ENCODE data around the gene VPS39. TPM values are rescaled to one million over a fixed set of nuclear protein-coding genes. Genes with fewer than 3 reads are reported as not detected.

Gene VPS39
- total and polyA plus RNA-seq, 2 of the 8 experiments (the other 6 are each of a cell fraction or from before 2014, with no cell fraction given): 34.4 to 36.6 TPM

DNA sequence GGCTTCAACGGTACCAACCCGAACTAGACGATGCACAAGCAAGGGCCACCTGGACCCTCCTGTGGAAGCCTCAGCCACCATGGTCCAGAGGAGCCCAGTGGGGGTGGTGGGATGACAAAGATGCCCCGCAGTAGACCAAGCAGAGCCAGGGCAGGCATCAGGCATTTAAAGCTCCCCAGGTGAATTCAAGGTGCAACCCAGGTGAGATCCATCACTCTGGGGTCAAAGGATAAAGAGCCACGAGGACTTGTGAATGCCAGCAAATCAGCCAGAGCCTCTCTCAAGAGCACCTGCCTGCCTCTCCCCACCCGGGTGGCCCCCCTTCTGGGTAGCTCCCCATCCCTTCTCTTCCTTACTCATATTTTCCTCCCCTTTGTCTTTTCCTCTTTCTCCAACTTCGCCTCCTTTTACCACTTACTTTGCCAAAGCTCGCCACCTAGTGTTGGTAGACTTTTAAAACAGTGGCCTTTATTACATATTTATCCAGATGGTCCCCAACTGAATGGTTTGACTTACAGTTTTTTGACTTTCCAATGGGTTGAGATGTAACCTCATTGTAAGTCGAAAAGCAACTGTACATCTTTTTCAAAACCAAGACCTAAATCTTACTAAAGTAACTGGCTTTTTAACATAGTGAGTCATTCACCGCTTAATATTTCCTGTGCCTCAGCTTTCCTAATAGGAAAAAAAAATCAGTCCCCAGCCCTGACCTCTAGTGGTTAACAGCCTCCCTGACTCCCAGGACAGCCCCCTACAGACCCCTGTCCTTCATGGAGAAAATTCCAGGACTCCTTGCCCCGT, 70.4 kb downstream of the VPS39 start:
- Histone ChIP-seq H4K5ac (ENCODE audit: insufficient read length, low read depth, low read length) (no peak overlapping the region), H3K27ac (ENCODE audit: low read depth, low read length) (no peak overlapping the region)
- FAIRE-seq: peak; percentile 86
- TF ChIP-seq POLR2AphosphoS5 (IDR thresholded peaks at IDR 0.05; ENCODE audit: low read depth, low read length): no peak
- no peak for TF ChIP-seq SIRT6 (IDR thresholded peaks at IDR 0.05; ENCODE audit: low read length)
- no peak for TF ChIP-seq HDAC6 (IDR thresholded peaks at IDR 0.05; ENCODE audit: low read depth, low read length)
- no peak for TF ChIP-seq CBX8 (IDR thresholded peaks at IDR 0.05; ENCODE audit: borderline replicate concordance, low read depth, low read length)
- TF ChIP-seq, protein P1, sequence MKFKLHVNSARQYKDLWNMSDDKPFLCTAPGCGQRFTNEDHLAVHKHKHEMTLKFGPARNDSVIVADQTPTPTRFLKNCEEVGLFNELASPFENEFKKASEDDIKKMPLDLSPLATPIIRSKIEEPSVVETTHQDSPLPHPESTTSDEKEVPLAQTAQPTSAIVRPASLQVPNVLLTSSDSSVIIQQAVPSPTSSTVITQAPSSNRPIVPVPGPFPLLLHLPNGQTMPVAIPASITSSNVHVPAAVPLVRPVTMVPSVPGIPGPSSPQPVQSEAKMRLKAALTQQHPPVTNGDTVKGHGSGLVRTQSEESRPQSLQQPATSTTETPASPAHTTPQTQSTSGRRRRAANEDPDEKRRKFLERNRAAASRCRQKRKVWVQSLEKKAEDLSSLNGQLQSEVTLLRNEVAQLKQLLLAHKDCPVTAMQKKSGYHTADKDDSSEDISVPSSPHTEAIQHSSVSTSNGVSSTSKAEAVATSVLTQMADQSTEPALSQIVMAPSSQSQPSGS (IDR thresholded peaks at IDR 0.05; ENCODE audit: low read length): no peak
- TF ChIP-seq TCF12 (IDR thresholded peaks at IDR 0.05; ENCODE audit: low read depth, low read length): 0 out of 2 replicates have a peak, but pooled peaks have one; percentile 22
- TF ChIP-seq CREB1 (IDR thresholded peaks at IDR 0.05): no peak
- no peak for TF ChIP-seq RBBP5 (IDR thresholded peaks at IDR 0.05; ENCODE audit: borderline replicate concordance, low read depth, low read length)
- TF ChIP-seq JUND (IDR thresholded peaks at IDR 0.05; ENCODE audit: low read length): peak; percentile 65
- TF ChIP-seq CHD2 (IDR thresholded peaks at IDR 0.05; ENCODE audit: low read length): no peak
- no peak for TF ChIP-seq POLR2A (IDR thresholded peaks at IDR 0.05; ENCODE audit: control extremely low read depth in 1 of 2, low read depth in 2 of 2, low read length in 2 of 2)
- no peak for TF ChIP-seq GABPA (IDR thresholded peaks at IDR 0.05; ENCODE audit: borderline replicate concordance, insufficient read depth, low read length)

More for the DNA sequence above, 70.4 kb downstream of the VPS39 start:
- no peaks in the 10 kb centered on the region for H3K79me2 ChIP-seq (ENCODE audit: control insufficient read depth in 1 of 2, insufficient read depth in 2 of 2, low read length in 2 of 2)
- no peak overlapping the region for H3K56ac ChIP-seq (replicated peaks; ENCODE audit: insufficient read length, low read depth, low read length)
- no peaks in the 10 kb centered on the region for H3K36me3 ChIP-seq (ENCODE audit: control insufficient read depth in 2 of 4, insufficient read depth in 4 of 4, low read length in 3 of 4)
- no peak overlapping the region for H3K9ac ChIP-seq (replicated peaks in 1 of 4; ENCODE audit: extremely low read depth in 1 of 4, low read depth in 3 of 4, low read length in 3 of 4)
- no peaks in the 10 kb centered on the region for H4K20me1 ChIP-seq (replicated peaks in 1 of 2; ENCODE audit: control insufficient read depth in 1 of 2, insufficient read depth in 2 of 2, low read length in 2 of 2)
- H3K9me3 ChIP-seq (ENCODE audit: insufficient read depth in 2 of 2, low read depth in 1 of 2, low read length in 1 of 2): peaks cover 4 to 8% of the 10 kb centered on the region in 2 experiments; a peak in 1 of 4 replicates
- H3K18ac ChIP-seq (ENCODE audit: extremely low read depth, low read length): no peak overlapping the region
- ChIA-PET CTCF (ENCODE audit: partially characterized antibody) (interaction anchor here (0.6 to 22.6 kb wide), 41 partner anchors 9 to 267 kb away, joined by 3 to 416 read pairs (median 6); partner anchors contain the start of genes PLA2G4D and PLA2G4F), POLR2A (ENCODE audit: partially characterized antibody) (interaction anchor here (0.7 to 1.6 kb wide), 2 partner anchors 18 to 30 kb away, joined by 3 to 4 read pairs; no protein-coding TSS in a partner anchor)
- no peak overlapping the region for H3K4me2 ChIP-seq (ENCODE audit: insufficient read depth in 1 of 2, low read depth in 2 of 2, low read length in 2 of 2)
- no peaks in the 10 kb centered on the region for H3K4me1 ChIP-seq (replicated peaks in 1 of 4; ENCODE audit: control insufficient read depth in 3 of 4, insufficient read depth in 4 of 4, low read length in 3 of 4)
- H3K23me2 ChIP-seq (ENCODE audit: low read depth, low read length): no peaks in the 10 kb centered on the region
- no peak overlapping the region; the same call in none of the 2 replicates for H4K8ac ChIP-seq (ENCODE audit: extremely low read depth, insufficient read depth, low read length)
- peak overlapping the region; percentile 1; the same call in 1 of the 2 replicates for H2AFZ ChIP-seq (ENCODE audit: low read length)
- no peaks in the 10 kb centered on the region for H3K27me3 ChIP-seq (replicated peaks in 1 of 4; ENCODE audit: control insufficient read depth in 3 of 4, extremely low read depth in 1 of 4, insufficient read depth in 3 of 4, low read length in 3 of 4)
- no peak overlapping the region for H3K4ac ChIP-seq (replicated peaks; ENCODE audit: insufficient read length, low read depth, low read length)
- no peaks in the 10 kb centered on the region for H3K79me1 ChIP-seq (ENCODE audit: low read depth, low read length)
- H2BK5ac ChIP-seq (ENCODE audit: low read depth, low read length): no peak overlapping the region
- 56% methylated on average over 11 of the region's 11 CpGs; no CpG with 5 or more reads in 1 of the 2 experiments for WGBS, 2 experiments (ENCODE audit: extremely low coverage in 1 of 2, insufficient coverage in 1 of 2, insufficient read length in 1 of 2, insufficient replicate concordance in 2 of 2, low coverage in 1 of 2, low lambda C conversion rate in 2 of 2, missing lambda C conversion rate in 1 of 2)
- H2AK5ac ChIP-seq (ENCODE audit: low read depth, low read length): no peak overlapping the region
- no peak overlapping the region for H3K4me3 ChIP-seq (ENCODE audit: extremely low read depth in 1 of 4, insufficient read depth in 2 of 4, low read depth in 3 of 4, low read length in 4 of 4)
- no peak overlapping the region for H2BK15ac ChIP-seq (ENCODE audit: low read length)
- no peak overlapping the region for H3K14ac ChIP-seq (ENCODE audit: insufficient read length)
- H2BK120ac ChIP-seq (replicated peaks; ENCODE audit: low read depth, low read length): no peak overlapping the region
- peak in 1 of 2 experiments; percentile 56 for DNase-seq (ENCODE audit: low read depth in 1 of 2, low spot score in 2 of 2)
- H2BK12ac ChIP-seq (ENCODE audit: low read depth, low read length): no peak overlapping the region
- no peak overlapping the region for H4K91ac ChIP-seq (replicated peaks; ENCODE audit: insufficient read length, low read length)
- no peak overlapping the region for H3K23ac ChIP-seq (ENCODE audit: insufficient read length)
- H2BK20ac ChIP-seq (ENCODE audit: low read length): no peak overlapping the region
